ENCODE results near the gene CLSTN3. TPM values are rescaled to one million over a fixed set of nuclear protein-coding genes. Genes with fewer than 3 reads are reported as not detected.
A peak's percentile ranks its signal among the peaks of the same experiment; 100 is the strongest.

Gene CLSTN3
- total and polyA plus RNA-seq, 2 of the 13 experiments (the other 11 are each of a cell fraction or from before 2014, with no cell fraction given): 26.2 to 94.1 TPM

GRCh38 chr12:7197841-7198240 lies 67.7 kb downstream of the CLSTN3 start (continued):
- TF ChIP-seq ZBTB49 (CRISPR knock-in tag; IDR thresholded peaks at IDR 0.05; ENCODE audit: borderline replicate concordance): no peak
- no peak for TF ChIP-seq PLRG1 (conservative IDR thresholded peaks at IDR 0.05)
- peak; percentile 51; the same call in 1 of the 2 replicates for TF ChIP-seq ARID5B (CRISPR knock-in tag; IDR thresholded peaks at IDR 0.05)
- TF ChIP-seq ZIK1 (CRISPR knock-in tag; IDR thresholded peaks at IDR 0.05; ENCODE audit: borderline replicate concordance, low read depth): no peak
- TF ChIP-seq ZNF609 (CRISPR knock-in tag; IDR thresholded peaks at IDR 0.05; ENCODE audit: borderline replicate concordance): no peak
- TF ChIP-seq THAP9 (CRISPR knock-in tag; IDR thresholded peaks at IDR 0.05; ENCODE audit: borderline replicate concordance): no peak
- no peak for TF ChIP-seq SETDB1 (CRISPR knock-in tag; IDR thresholded peaks at IDR 0.05; ENCODE audit: borderline replicate concordance)
- no peak for TF ChIP-seq ZNF12 (CRISPR knock-in tag; IDR thresholded peaks at IDR 0.05)
- no peak for TF ChIP-seq CHD2 (IDR thresholded peaks at IDR 0.05; ENCODE audit: low read depth, low read length)
- no peak for TF ChIP-seq ATF7 (IDR thresholded peaks at IDR 0.05)
- TF ChIP-seq ATF7 (CRISPR knock-in tag; IDR thresholded peaks at IDR 0.05): no peak

All from HepG2 (cell line).